K562 (cell line): Measurements from ENCODE around the gene NF1. TPM values are rescaled to one million over a fixed set of nuclear protein-coding genes. Genes with fewer than 3 reads are reported as not detected.

Experiments
- CEBPB ChIP-seq: fragments of 450-650 bp; IDR thresholded peaks from 2 replicates; pipeline ENCODE4 v1.6.1; 2016; ENCODE audit warnings: missing genetic modification characterization, missing compliant biosample characterization
- CLOCK ChIP-seq: fragments of 250-450 bp; sonication (Bioruptor Pico); IDR thresholded peaks from 2 replicates; pipeline ENCODE4 v1.4.0; 2020; ENCODE audit warnings: mild to moderate bottlenecking, moderate library complexity, borderline replicate concordance
- CREB3 ChIP-seq: fragments of 450-650 bp; conservative IDR thresholded peaks from 2 replicates; pipeline ENCODE4 v1.6.1; 2016; ENCODE audit warnings: missing genetic modification characterization, low read depth, mild to moderate bottlenecking, missing compliant biosample characterization, moderate library complexity
- CTCF ChIP-seq, 3 experiments: IDR thresholded peaks in 2 of 3; conservative IDR thresholded peaks in 1 of 3; 2 replicates each; pipeline ENCODE4 v1.5.1; 2011 to 2012; ENCODE audit warnings: low read length in 3 of 3, mild to moderate bottlenecking in 3 of 3, control low read depth in 2 of 3, improper control_type of control experiment in 1 of 3, inconsistent platforms in 1 of 3, low read depth in 1 of 3, mixed read lengths in 1 of 3, moderate library complexity in 1 of 3; ENCODE audit not compliant: insufficient read depth in 2 of 3
- NFIX ChIP-seq: fragments of 250-450 bp; sonication (Bioruptor Pico); IDR thresholded peaks from 2 replicates; pipeline ENCODE4 v1.4.0; 2020; ENCODE audit warnings: low read depth, mild to moderate bottlenecking, moderate library complexity
- NR4A1 ChIP-seq, 2 experiments: fragments of 250-450 bp in 1 of 2; fragments of 450-650 bp in 1 of 2; sonication (Bioruptor Pico) in 1 of 2; IDR thresholded peaks; 2 replicates each; pipeline versions ENCODE4 v1.4.0 to v1.6.1; 2016 to 2020; ENCODE audit warnings: mild to moderate bottlenecking in 2 of 2, missing compliant biosample characterization in 1 of 2, missing genetic modification characterization in 1 of 2, moderate library complexity in 1 of 2
- PRMT5 ChIP-seq: sonication (generic); formaldehyde crosslinking; IDR thresholded peaks from 2 replicates; pipeline ENCODE4 v1.5.0; 2020; ENCODE audit warnings: missing genetic modification reagents
- RCOR1 ChIP-seq, 2 experiments: IDR thresholded peaks; 2 replicates each; pipeline ENCODE4 v1.6.1; 2012; ENCODE audit warnings: low read depth in 2 of 2, low read length in 2 of 2, borderline replicate concordance in 1 of 2, improper control_type of control experiment in 1 of 2
- ZKSCAN8 ChIP-seq: fragments of 200-800 bp; sonication (Bioruptor generic); IDR thresholded peaks from 2 replicates; pipeline ENCODE4 v1.6.1; 2016; ENCODE audit warnings: missing genetic modification characterization, missing compliant biosample characterization
- ZNF24 ChIP-seq: fragments of 450-650 bp; IDR thresholded peaks from 2 replicates; pipeline ENCODE4 v1.6.1; 2016
- ZNF639 ChIP-seq, 2 experiments: fragments of 200-800 bp in 1 of 2; sonication (Bioruptor generic) in 1 of 2; sonication (generic) in 1 of 2; formaldehyde crosslinking in 1 of 2; IDR thresholded peaks in 1 of 2; conservative IDR thresholded peaks in 1 of 2; 2 replicates each; pipeline versions ENCODE4 v1.5.0 to v1.6.1; 2016 to 2020; ENCODE audit warnings: missing compliant biosample characterization in 1 of 2, missing genetic modification characterization in 1 of 2, missing genetic modification reagents in 1 of 2
- ZNF740 ChIP-seq, 3 experiments: fragments of 200-800 bp in 1 of 3; sonication (Bioruptor generic) in 1 of 3; sonication (generic) in 1 of 3; formaldehyde crosslinking in 1 of 3; IDR thresholded peaks; 2 replicates each; pipeline versions ENCODE4 v1.6.1 to v1.8.0; 2016 to 2022; ENCODE audit warnings: mild to moderate bottlenecking in 2 of 3, missing compliant biosample characterization in 2 of 3, missing genetic modification characterization in 2 of 3, missing genetic modification reagents in 1 of 3
- polyA plus RNA-seq, 8 experiments: library from polyadenylated mRNA; depleted of rRNA in 4 of 8; stranded (reverse) in 5 of 8; unstranded in 3 of 8; fragments of >200 nt; fragmentation: Nextera tagmentation in 2 of 8; fragmentation: Illumina TruSeq in 1 of 8; extraction: Ambion mirVana in 2 of 8; extraction: Trizol in 1 of 8; gene quantifications; 2 replicates each; pipeline versions ENCODE4 v1.2.1 to v1.2.3, GENCODE V29; 2011 to 2014; ENCODE audit warnings: inconsistent platforms in 1 of 8, missing spikeins in 1 of 8
- total RNA-seq, 7 experiments: library from RNA; depleted of rRNA in 6 of 7; stranded (reverse); fragments of >200 nt in 6 of 7; fragmentation: Illumina TruSeq in 2 of 7; extraction: Trizol in 2 of 7; gene quantifications; 2 replicates each; pipeline versions ENCODE4 v1.2.1 to v1.2.3, GENCODE V29; 2011 to 2021; ENCODE audit warnings: low replicate concordance in 1 of 7

Gene NF1
- total and polyA plus RNA-seq, 9 of the 15 experiments (the other 6 are each of a cell fraction or from before 2014, with no cell fraction given): 3.4 to 41.9 (median 24.3) TPM

- no peak for TF ChIP-seq NR4A1 (CRISPR knock-in tag; IDR thresholded peaks at IDR 0.05)
- TF ChIP-seq NR4A1 (tag; IDR thresholded peaks at IDR 0.05): no peak
- TF ChIP-seq CREB3 (tag): no peak
- no peak for TF ChIP-seq ZKSCAN8 (CRISPR knock-in tag)
- no peak for TF ChIP-seq ZNF740 (CRISPR knock-in tag; IDR thresholded peaks at IDR 0.05)
- TF ChIP-seq ZNF740 (tag; IDR thresholded peaks at IDR 0.05): no peak
- TF ChIP-seq ZNF639 (CRISPR knock-in tag; conservative IDR thresholded peaks at IDR 0.05 in 1 of 2, IDR thresholded peaks at IDR 0.05 in 1 of 2): no peak
- TF ChIP-seq NFIX: no peak
- TF ChIP-seq RCOR1 (IDR thresholded peaks at IDR 0.05; ENCODE audit: borderline replicate concordance in 1 of 2, low read depth in 2 of 2, low read length in 2 of 2): no peak
- no peak; the same call in 1 of the 2 replicates for TF ChIP-seq CEBPB (tag)
- TF ChIP-seq CLOCK (CRISPR knock-in tag): no peak
- no peak for TF ChIP-seq ZNF24
- TF ChIP-seq CTCF (IDR thresholded peaks at IDR 0.05 in 2 of 3, conservative IDR thresholded peaks at IDR 0.05 in 1 of 3; ENCODE audit: insufficient read depth in 2 of 3, low read depth in 1 of 3, low read length in 3 of 3): 0 out of 6 replicates have a peak, but pooled peaks of 1 of the 3 experiments have one; percentile 19
- no peak for TF ChIP-seq PRMT5 (CRISPR knock-in tag)
These were observed 320.3 kb downstream of the NF1 start (continued) for GRCh38 chr17:31415004-31415454.
